ENCODE data around the gene PTPRN2. TPM values are rescaled to one million over a fixed set of nuclear protein-coding genes. Genes with fewer than 3 reads are reported as not detected.

Gene PTPRN2
- total and polyA plus RNA-seq, 2 donors (not counting 1 experiment from before 2014, with no cell fraction given), result 0.54 to 1.2 TPM

GRCh38 chr7:158266426-158266816, 321.2 kb downstream of the PTPRN2 start:
- Histone ChIP-seq H3K27me3 (ENCODE audit: control insufficient read depth, insufficient read depth, low read length) (no peaks in the 10 kb centered on the region), H3K9me3 (ENCODE audit: control insufficient read depth, insufficient read depth, low read depth, low read length) (peaks cover 12% of the 10 kb centered on the region), H4K20me1 (ENCODE audit: control insufficient read depth, extremely low read depth, insufficient read depth, low read length) (no peaks in the 10 kb centered on the region), H3K79me2 (ENCODE audit: control insufficient read depth, insufficient read depth, low read length) (no peaks in the 10 kb centered on the region), H3K4me2 (ENCODE audit: extremely low read depth, insufficient read depth, low read length) (no peak overlapping the region), H2AFZ (ENCODE audit: low read length) (no peak overlapping the region), H3K9ac (ENCODE audit: insufficient read depth, low read length) (no peak overlapping the region), H3K36me3 (ENCODE audit: control insufficient read depth, insufficient read depth, low read length) (no peaks in the 10 kb centered on the region), H3K27ac (ENCODE audit: insufficient read depth, low read length) (no peak overlapping the region), H3K4me1 (ENCODE audit: control insufficient read depth, extremely low read depth, insufficient read depth, low read length) (no peaks in the 10 kb centered on the region), H3K4me3 (replicated peaks in 1 of 4; ENCODE audit: control extremely low read depth in 1 of 4, insufficient read depth in 1 of 4, low read depth in 3 of 4, low read length in 4 of 4) (no peak overlapping the region)
- no peak for TF ChIP-seq EZH2 (IDR thresholded peaks at IDR 0.05; ENCODE audit: low read length, missing control alignments)
- TF ChIP-seq, protein P1, sequence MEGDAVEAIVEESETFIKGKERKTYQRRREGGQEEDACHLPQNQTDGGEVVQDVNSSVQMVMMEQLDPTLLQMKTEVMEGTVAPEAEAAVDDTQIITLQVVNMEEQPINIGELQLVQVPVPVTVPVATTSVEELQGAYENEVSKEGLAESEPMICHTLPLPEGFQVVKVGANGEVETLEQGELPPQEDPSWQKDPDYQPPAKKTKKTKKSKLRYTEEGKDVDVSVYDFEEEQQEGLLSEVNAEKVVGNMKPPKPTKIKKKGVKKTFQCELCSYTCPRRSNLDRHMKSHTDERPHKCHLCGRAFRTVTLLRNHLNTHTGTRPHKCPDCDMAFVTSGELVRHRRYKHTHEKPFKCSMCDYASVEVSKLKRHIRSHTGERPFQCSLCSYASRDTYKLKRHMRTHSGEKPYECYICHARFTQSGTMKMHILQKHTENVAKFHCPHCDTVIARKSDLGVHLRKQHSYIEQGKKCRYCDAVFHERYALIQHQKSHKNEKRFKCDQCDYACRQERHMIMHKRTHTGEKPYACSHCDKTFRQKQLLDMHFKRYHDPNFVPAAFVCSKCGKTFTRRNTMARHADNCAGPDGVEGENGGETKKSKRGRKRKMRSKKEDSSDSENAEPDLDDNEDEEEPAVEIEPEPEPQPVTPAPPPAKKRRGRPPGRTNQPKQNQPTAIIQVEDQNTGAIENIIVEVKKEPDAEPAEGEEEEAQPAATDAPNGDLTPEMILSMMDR (conservative IDR thresholded peaks at IDR 0.05 in 1 of 2, IDR thresholded peaks at IDR 0.05 in 1 of 2; ENCODE audit: low read depth in 1 of 2, low read length in 2 of 2), result no peak
- DNase-seq (ENCODE audit: low read depth in 2 of 2), result no peak

- no peak overlapping the region for H3K4me2 ChIP-seq (ENCODE audit: extremely low read depth, insufficient read depth, low read length)
- H3K9me3 ChIP-seq (ENCODE audit: control insufficient read depth, insufficient read depth, low read depth, low read length), result peaks cover 12% of the 10 kb centered on the region
- no peaks in the 10 kb centered on the region for H4K20me1 ChIP-seq (ENCODE audit: control insufficient read depth, extremely low read depth, insufficient read depth, low read length)
- no peak overlapping the region for H3K4me3 ChIP-seq (replicated peaks in 1 of 4; ENCODE audit: control extremely low read depth in 1 of 4, insufficient read depth in 1 of 4, low read depth in 3 of 4, low read length in 4 of 4)
- no peak overlapping the region for H2AFZ ChIP-seq (ENCODE audit: low read length)
- no peaks in the 10 kb centered on the region for H3K27me3 ChIP-seq (ENCODE audit: control insufficient read depth, insufficient read depth, low read length)
- TF ChIP-seq EZH2 (IDR thresholded peaks at IDR 0.05; ENCODE audit: low read length, missing control alignments), result no peak
- TF ChIP-seq, protein P1 (conservative IDR thresholded peaks at IDR 0.05 in 1 of 2, IDR thresholded peaks at IDR 0.05 in 1 of 2; ENCODE audit: low read depth in 1 of 2, low read length in 2 of 2), result no peak
- H3K4me1 ChIP-seq (ENCODE audit: control insufficient read depth, extremely low read depth, insufficient read depth, low read length), result no peaks in the 10 kb centered on the region
- H3K79me2 ChIP-seq (ENCODE audit: control insufficient read depth, insufficient read depth, low read length), result no peaks in the 10 kb centered on the region
- no peaks in the 10 kb centered on the region for H3K36me3 ChIP-seq (ENCODE audit: control insufficient read depth, insufficient read depth, low read length)
- no peak overlapping the region for H3K27ac ChIP-seq (ENCODE audit: insufficient read depth, low read length)
- H3K9ac ChIP-seq (ENCODE audit: insufficient read depth, low read length), result no peak overlapping the region
- DNase-seq (ENCODE audit: low read depth in 2 of 2), result no peak
These were observed 321.9 kb downstream of the PTPRN2 start for GRCh38 chr7:158265743-158266080.

- DNase-seq (ENCODE audit: low read depth in 2 of 2), result no peak
- no peaks in the 10 kb centered on the region for H3K27me3 ChIP-seq (ENCODE audit: control insufficient read depth, insufficient read depth, low read length)
- H3K4me3 ChIP-seq (replicated peaks in 1 of 4; ENCODE audit: control extremely low read depth in 1 of 4, insufficient read depth in 1 of 4, low read depth in 3 of 4, low read length in 4 of 4), result no peak overlapping the region
- no peaks in the 10 kb centered on the region for H3K79me2 ChIP-seq (ENCODE audit: control insufficient read depth, insufficient read depth, low read length)
- H3K9me3 ChIP-seq (ENCODE audit: control insufficient read depth, insufficient read depth, low read depth, low read length), result peaks cover 12% of the 10 kb centered on the region
- no peaks in the 10 kb centered on the region for H3K4me1 ChIP-seq (ENCODE audit: control insufficient read depth, extremely low read depth, insufficient read depth, low read length)
- H3K9ac ChIP-seq (ENCODE audit: insufficient read depth, low read length), result no peak overlapping the region
- no peak overlapping the region for H3K27ac ChIP-seq (ENCODE audit: insufficient read depth, low read length)
- no peak for TF ChIP-seq EZH2 (IDR thresholded peaks at IDR 0.05; ENCODE audit: low read length, missing control alignments)
- TF ChIP-seq, protein P1 (conservative IDR thresholded peaks at IDR 0.05 in 1 of 2, IDR thresholded peaks at IDR 0.05 in 1 of 2; ENCODE audit: low read depth in 1 of 2, low read length in 2 of 2), result no peak
- no peak overlapping the region for H2AFZ ChIP-seq (ENCODE audit: low read length)
- no peak overlapping the region for H3K4me2 ChIP-seq (ENCODE audit: extremely low read depth, insufficient read depth, low read length)
- no peaks in the 10 kb centered on the region for H4K20me1 ChIP-seq (ENCODE audit: control insufficient read depth, extremely low read depth, insufficient read depth, low read length)
- H3K36me3 ChIP-seq (ENCODE audit: control insufficient read depth, insufficient read depth, low read length), result no peaks in the 10 kb centered on the region
These were observed 322.5 kb downstream of the PTPRN2 start for GRCh38 chr7:158264881-158265742.

All from fibroblast of lung (primary cell).